IMR-90 (cell line): ENCODE results near the gene NDUFAF8. TPM values are rescaled to one million over a fixed set of nuclear protein-coding genes. Genes with fewer than 3 reads are reported as not detected.

ENCODE experiments used
- ATAC-seq: fragments of 200-7000 bp; cut with Tn5 transposase; 2 replicates; pipeline ENCODE4 v1.9.1; 2020; ENCODE audit warnings: low read depth, mild to moderate bottlenecking, moderate library complexity
- BruUV-seq: library from RNA; stranded (reverse); fragments of 400-500 nt; replicated peaks from 2 replicates; lab custom pipeline; 2021; lab: Mats Ljungman, UMichigan
- CTCF ChIA-PET: fragments of 300-600 bp; formaldehyde crosslinking; extraction: SDS; loops from one replicate; lab custom pipeline; 2021; ENCODE audit warnings: antibody characterized with exemption; lab: Yijun Ruan, JAX
- POLR2A ChIA-PET: fragments of 300-600 bp; sonication (Branson Sonifier 250); formaldehyde crosslinking; loops from one replicate; lab custom pipeline; 2022; ENCODE audit warnings: antibody characterized with exemption; ENCODE audit not compliant: unreplicated experiment; lab: Charles Lee
- DNase-seq: peaks from one replicate; pipeline ENCODE4 v3.0.0; 2013
- H2AFZ ChIP-seq: replicated peaks from 2 replicates; pipeline ENCODE3; 2013; ENCODE audit warnings: low read length, mild to moderate bottlenecking; ENCODE audit not compliant: poor library complexity
- H2AK5ac ChIP-seq: 2 replicates; pipeline ENCODE4 v1.6.1; 2013; ENCODE audit warnings: low read depth, low read length, inconsistent platforms
- H2AK9ac ChIP-seq: replicated peaks from 2 replicates; pipeline ENCODE3; 2013; ENCODE audit warnings: mild to moderate bottlenecking, low read depth, low read length, moderate library complexity; ENCODE audit not compliant: poor library complexity
- H2BK120ac ChIP-seq: 2 replicates; pipeline ENCODE4 v1.6.1; 2013; ENCODE audit warnings: low read depth, low read length, inconsistent platforms
- H2BK15ac ChIP-seq: 3 replicates; pipeline ENCODE4 v1.6.1; 2013; ENCODE audit warnings: low read depth, low read length, inconsistent platforms
- H2BK20ac ChIP-seq: 2 replicates; pipeline ENCODE4 v1.6.1; 2013; ENCODE audit warnings: low read depth, mild to moderate bottlenecking, inconsistent platforms, low read length, moderate library complexity
- H2BK5ac ChIP-seq: 2 replicates; pipeline ENCODE4 v1.6.1; 2013; ENCODE audit warnings: mild to moderate bottlenecking, low read depth, low read length, inconsistent platforms; ENCODE audit not compliant: poor library complexity, severe bottlenecking
- H3K14ac ChIP-seq: replicated peaks from 2 replicates; pipeline ENCODE4 v1.6.1; 2013; ENCODE audit warnings: low read depth, low read length, inconsistent platforms
- H3K18ac ChIP-seq: 2 replicates; pipeline ENCODE4 v1.6.1; 2013; ENCODE audit warnings: low read depth, low read length, control low read depth
- H3K23ac ChIP-seq: 2 replicates; pipeline ENCODE4 v1.6.1; 2013; ENCODE audit warnings: low read depth, low read length, inconsistent platforms
- H3K27ac ChIP-seq: 2 replicates; pipeline ENCODE4 v1.5.1; 2013; ENCODE audit warnings: mild to moderate bottlenecking, control low read depth, low read length; ENCODE audit not compliant: insufficient read depth
- H3K27me3 ChIP-seq: 2 replicates; pipeline ENCODE4 v1.6.1; 2013; ENCODE audit warnings: low read length; ENCODE audit not compliant: control insufficient read depth, insufficient read depth
- H3K36me3 ChIP-seq: 2 replicates; pipeline ENCODE4 v1.6.1; 2013; ENCODE audit warnings: low read length, mixed read lengths; ENCODE audit not compliant: control insufficient read depth, insufficient read depth
- H3K4ac ChIP-seq: 2 replicates; pipeline ENCODE4 v1.6.1; 2013; ENCODE audit warnings: low read depth, low read length, inconsistent platforms
- H3K4me1 ChIP-seq: 2 replicates; pipeline ENCODE4 v1.6.1; 2013; ENCODE audit warnings: low read length, mixed read lengths; ENCODE audit not compliant: control insufficient read depth, insufficient read depth
- H3K4me2 ChIP-seq: 2 replicates; pipeline ENCODE4 v1.6.1; 2013; ENCODE audit warnings: low read depth, mild to moderate bottlenecking, control low read depth, low read length, moderate library complexity
- H3K4me3 ChIP-seq: 2 replicates; pipeline ENCODE4 v1.5.1; 2013; ENCODE audit warnings: low read depth, mild to moderate bottlenecking, control low read depth, low read length, moderate library complexity; ENCODE audit not compliant: insufficient read depth
- H3K56ac ChIP-seq: 2 replicates; pipeline ENCODE4 v1.6.1; 2013; ENCODE audit warnings: low read length, inconsistent platforms; ENCODE audit not compliant: insufficient read depth; ENCODE audit errors: extremely low read depth
- H3K79me1 ChIP-seq, 2 experiments: 2 replicates each; pipeline ENCODE4 v1.6.1; 2013; ENCODE audit warnings: low read length in 2 of 2, inconsistent platforms in 1 of 2, low read depth in 1 of 2
- H3K9ac ChIP-seq: 2 replicates; pipeline ENCODE4 v1.6.1; 2013; ENCODE audit warnings: low read depth, low read length, control low read depth
- H3K9me1 ChIP-seq: 2 replicates; pipeline ENCODE4 v1.6.1; 2013; ENCODE audit warnings: low read length, inconsistent platforms; ENCODE audit not compliant: insufficient read depth
- H3K9me3 ChIP-seq: 2 replicates; pipeline ENCODE4 v1.6.1; 2013; ENCODE audit warnings: low read length; ENCODE audit not compliant: control insufficient read depth, insufficient read depth
- H4K20me1 ChIP-seq: 2 replicates; pipeline ENCODE4 v1.6.1; 2013; ENCODE audit warnings: low read length, inconsistent platforms; ENCODE audit not compliant: insufficient read depth
- H4K5ac ChIP-seq: 2 replicates; pipeline ENCODE4 v1.6.1; 2013; ENCODE audit warnings: mild to moderate bottlenecking, low read depth, low read length, control low read depth
- H4K8ac ChIP-seq, 2 experiments: 2 replicates each; pipeline ENCODE4 v1.6.1; 2013; ENCODE audit warnings: low read depth in 2 of 2, low read length in 2 of 2, control low read depth in 1 of 2, inconsistent platforms in 1 of 2
- H4K91ac ChIP-seq: 2 replicates; pipeline ENCODE4 v1.6.1; 2013; ENCODE audit warnings: low read depth, low read length, inconsistent platforms; ENCODE audit not compliant: insufficient read depth
- BHLHE40 ChIP-seq: fragments of 150-350 bp; IDR thresholded peaks from 2 replicates; pipeline ENCODE4 v1.6.1; 2016; ENCODE audit warnings: mild to moderate bottlenecking, low read depth, low read length
- CEBPB ChIP-seq: IDR thresholded peaks from 2 replicates; pipeline ENCODE4 v1.6.1; 2012; ENCODE audit warnings: low read depth, low read length, improper control_type of control experiment
- CHD1 ChIP-seq: IDR thresholded peaks from 2 replicates; pipeline ENCODE4 v1.6.1; 2012; ENCODE audit warnings: low read depth, low read length, improper control_type of control experiment
- CTCF ChIP-seq: conservative IDR thresholded peaks from 2 replicates; pipeline ENCODE4 v1.5.1; 2012; ENCODE audit warnings: mild to moderate bottlenecking, low read depth, low read length, improper control_type of control experiment
- ELK1 ChIP-seq: fragments of 150-350 bp; IDR thresholded peaks from 2 replicates; pipeline ENCODE4 v1.6.1; 2016; ENCODE audit warnings: low read depth, mild to moderate bottlenecking, low read length, moderate library complexity, borderline replicate concordance
- FOS ChIP-seq: fragments of 150-350 bp; IDR thresholded peaks from 2 replicates; pipeline ENCODE4 v1.6.1; 2016; ENCODE audit warnings: low read depth, low read length
- MAFK ChIP-seq: IDR thresholded peaks from 2 replicates; pipeline ENCODE4 v1.6.1; 2012; ENCODE audit warnings: low read depth, low read length, improper control_type of control experiment
- MAZ ChIP-seq: IDR thresholded peaks from 2 replicates; pipeline ENCODE4 v1.6.1; 2012; ENCODE audit warnings: low read depth, mild to moderate bottlenecking, low read length, improper control_type of control experiment, moderate library complexity, borderline replicate concordance
- MXI1 ChIP-seq: IDR thresholded peaks from 2 replicates; pipeline ENCODE4 v1.6.1; 2012; ENCODE audit warnings: low read depth, mild to moderate bottlenecking, low read length, moderate library complexity, borderline replicate concordance
- NFE2L2 ChIP-seq: fragments of 150-350 bp; IDR thresholded peaks from 2 replicates; pipeline ENCODE4 v1.6.1; 2016; ENCODE audit warnings: low read depth, mild to moderate bottlenecking, low read length
- POLR2A ChIP-seq: IDR thresholded peaks from 2 replicates; pipeline ENCODE4 v1.6.1; 2012; ENCODE audit warnings: mild to moderate bottlenecking, low read depth, low read length
- RAD21 ChIP-seq: IDR thresholded peaks from 2 replicates; pipeline ENCODE4 v1.6.1; 2012; ENCODE audit warnings: low read length, improper control_type of control experiment
- RCOR1 ChIP-seq: IDR thresholded peaks from 2 replicates; pipeline ENCODE4 v1.6.1; 2012; ENCODE audit warnings: mild to moderate bottlenecking, low read length, improper control_type of control experiment; ENCODE audit not compliant: insufficient replicate concordance
- SMC3 ChIP-seq: fragments of 150-350 bp; IDR thresholded peaks from 2 replicates; pipeline ENCODE4 v1.6.1; 2016; ENCODE audit warnings: low read depth, mild to moderate bottlenecking, antibody characterized with exemption, low read length, moderate library complexity
- WGBS, 2 experiments: methylation state at CpG; one replicate each; pipeline versions ENCODE4 v1.1.5 to v1.1.7; 2013; ENCODE audit warnings: missing lambda C conversion rate in 2 of 2; ENCODE audit not compliant: insufficient read length in 1 of 2; ENCODE audit errors: extremely low coverage in 2 of 2; 5-methylcytosine and 5-hydroxymethylcytosine counted together
- dilution Hi-C: fragments of 300-500 bp; cut with HindIII; formaldehyde crosslinking; loops from one replicate; pipeline ENCODE4 v1.14.3; 2018; ENCODE audit warnings: low sequenced_read_pairs; ENCODE audit not compliant: unreplicated experiment
- in situ Hi-C: fragments of 300-500 bp; cut with MboI; formaldehyde crosslinking; loops from 3 replicates; pipeline ENCODE4 v1.14.3; 2019; ENCODE audit warnings: low sequenced_read_pairs, inconsistent platforms, mixed read lengths
- intact Hi-C: fragments of 100-400 bp; cut with micrococcal nuclease; formaldehyde crosslinking; loops from 2 replicates; pipeline ENCODE4 v1.10.0; 2022
- polyA plus RNA-seq, 3 experiments: library from polyadenylated mRNA; depleted of rRNA; stranded (reverse); fragments of >200 nt; gene quantifications; 2 replicates each; pipeline ENCODE4 v1.2.3, GENCODE V29; 2012; ENCODE audit warnings: low replicate concordance in 1 of 3
- total RNA-seq: library from RNA; depleted of rRNA; stranded (reverse); fragments of >200 nt; gene quantifications from 2 replicates; pipeline ENCODE4 v1.2.3, GENCODE V29; 2012
- TF ChIP-seq, protein P1 (sequence below): fragments of 150-350 bp; IDR thresholded peaks from 2 replicates; pipeline ENCODE4 v1.6.1; 2017; ENCODE audit warnings: mild to moderate bottlenecking, antibody characterized with exemption, low read length, low read depth

Gene NDUFAF8
- total and polyA plus RNA-seq, 2 of the 4 experiments (the other 2 are of a cell fraction), result 11.1 to 65.0 TPM

DNA sequence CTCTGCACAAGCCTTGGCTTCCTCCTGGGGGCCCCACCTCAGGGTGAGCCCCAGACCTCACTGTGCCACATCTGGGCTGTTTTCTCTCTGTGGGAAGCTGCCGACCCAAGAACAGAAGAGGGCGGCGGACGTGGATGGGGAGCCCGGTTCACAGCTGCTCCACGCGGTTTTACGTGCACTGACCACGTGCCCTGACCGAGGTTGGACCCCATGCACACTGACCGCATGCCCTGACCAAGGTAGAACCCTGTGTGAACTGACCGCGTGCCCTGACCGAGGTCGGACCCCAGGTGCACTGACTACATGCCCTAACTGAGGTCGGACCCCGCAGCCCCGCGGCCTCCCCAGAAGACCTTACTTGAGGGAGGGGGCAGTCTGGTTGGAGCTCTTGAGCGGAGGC, 36.0 kb upstream of the NDUFAF8 start:
- H3K4me2 ChIP-seq, result no peak overlapping the region
- TF ChIP-seq, protein P1, sequence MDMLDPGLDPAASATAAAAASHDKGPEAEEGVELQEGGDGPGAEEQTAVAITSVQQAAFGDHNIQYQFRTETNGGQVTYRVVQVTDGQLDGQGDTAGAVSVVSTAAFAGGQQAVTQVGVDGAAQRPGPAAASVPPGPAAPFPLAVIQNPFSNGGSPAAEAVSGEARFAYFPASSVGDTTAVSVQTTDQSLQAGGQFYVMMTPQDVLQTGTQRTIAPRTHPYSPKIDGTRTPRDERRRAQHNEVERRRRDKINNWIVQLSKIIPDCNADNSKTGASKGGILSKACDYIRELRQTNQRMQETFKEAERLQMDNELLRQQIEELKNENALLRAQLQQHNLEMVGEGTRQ, result no peak
- TF ChIP-seq CTCF, result no peak
- TF ChIP-seq MAFK, result no peak
- no peak for TF ChIP-seq MXI1
- no peak for TF ChIP-seq RCOR1
- TF ChIP-seq ELK1, result no peak
- TF ChIP-seq POLR2A, result no peak
- no peak for TF ChIP-seq MAZ
- TF ChIP-seq CHD1, result no peak
- TF ChIP-seq CEBPB, result no peak
- no peak for TF ChIP-seq SMC3
- no peak for TF ChIP-seq RAD21
- TF ChIP-seq BHLHE40, result no peak
- no peak for TF ChIP-seq FOS
- no peak for TF ChIP-seq NFE2L2
- H3K9me1 ChIP-seq, result 0 out of 2 replicates have a peak, but pooled peaks cover 6% of the 10 kb centered on the region
- no peaks in the 10 kb centered on the region for H3K27me3 ChIP-seq
- H4K20me1 ChIP-seq, result peaks cover 5% of the 10 kb centered on the region; the same call in 1 of the 2 replicates
- no peak overlapping the region for H3K27ac ChIP-seq
- no peak overlapping the region for H4K5ac ChIP-seq
- H3K18ac ChIP-seq, result no peak overlapping the region
- in situ Hi-C loops, result no loop called here
- H2BK120ac ChIP-seq, result no peak overlapping the region
- peaks cover 6% of the 10 kb centered on the region; the same call in 1 of the 2 replicates for H3K36me3 ChIP-seq
- no peak overlapping the region for H2AFZ ChIP-seq
- ChIA-PET POLR2A (no interaction called here), CTCF (no interaction called here)
- no peak overlapping the region for H4K91ac ChIP-seq
- H3K56ac ChIP-seq, result no peak overlapping the region
- DNase-seq (no peak), ATAC-seq (no peak)
- H4K8ac ChIP-seq, result no peak overlapping the region
- no peak overlapping the region for H2BK15ac ChIP-seq
- no peaks in the 10 kb centered on the region for H3K79me1 ChIP-seq
- H3K23ac ChIP-seq, result no peak overlapping the region
- no peaks in the 10 kb centered on the region for H3K4me1 ChIP-seq
- dilution Hi-C loops, result no loop called here
- WGBS, 2 experiments, result 97% methylated on average over 15 of the region's 20 CpGs; no CpG with 5 or more reads in 1 of the 2 experiments
- intact Hi-C loops, result no loop called here
- BruUV-seq, result no TSS peak
- H2AK5ac ChIP-seq, result no peak overlapping the region
- H3K9ac ChIP-seq, result no peak overlapping the region
- H3K4ac ChIP-seq, result no peak overlapping the region
- no peaks in the 10 kb centered on the region for H3K9me3 ChIP-seq
- no peak overlapping the region for H3K4me3 ChIP-seq
- H2AK9ac ChIP-seq, result no peak overlapping the region
- no peak overlapping the region for H2BK5ac ChIP-seq
- H3K14ac ChIP-seq, result no peak overlapping the region
- H2BK20ac ChIP-seq, result no peak overlapping the region
